H1 (cell line): ENCODE data around the gene ZNF513. TPM values are rescaled to one million over a fixed set of nuclear protein-coding genes. Genes with fewer than 3 reads are reported as not detected.

Experiments used
- CTBP2 ChIP-seq: IDR thresholded peaks from 2 replicates; pipeline ENCODE4 v1.7.0; 2011; ENCODE audit warnings: borderline replicate concordance, mild to moderate bottlenecking, moderate library complexity, mixed read lengths, low read length; ENCODE audit not compliant: insufficient read depth, insufficient read length
- GABPA ChIP-seq: IDR thresholded peaks from 2 replicates; pipeline ENCODE4 v1.6.1; 2011; ENCODE audit warnings: mild to moderate bottlenecking, low read length, moderate library complexity, borderline replicate concordance; ENCODE audit not compliant: insufficient read depth
- GTF2F1 ChIP-seq: IDR thresholded peaks from 2 replicates; pipeline ENCODE4 v1.6.1; 2012; ENCODE audit warnings: low read depth, low read length, improper control_type of control experiment, borderline replicate concordance
- POLR2AphosphoS5 ChIP-seq: IDR thresholded peaks from 2 replicates; pipeline ENCODE4 v1.6.1; 2011; ENCODE audit warnings: low read depth, low read length
- RXRA ChIP-seq: IDR thresholded peaks from 2 replicates; pipeline ENCODE4 v1.6.1; 2011; ENCODE audit warnings: low read depth, mild to moderate bottlenecking, low read length, moderate library complexity; ENCODE audit not compliant: insufficient read depth
- SAP30 ChIP-seq: fragments of 300-600 bp; sonication (generic); IDR thresholded peaks from 2 replicates; pipeline ENCODE4 v1.7.1; 2012; ENCODE audit warnings: low read length, moderate library complexity, mild to moderate bottlenecking, inconsistent platforms; ENCODE audit not compliant: insufficient read depth, insufficient replicate concordance
- TCF12 ChIP-seq: IDR thresholded peaks from 2 replicates; pipeline ENCODE4 v1.6.1; 2011; ENCODE audit warnings: low read depth, mild to moderate bottlenecking, low read length
- polyA plus RNA-seq, 7 experiments: library from polyadenylated mRNA; depleted of rRNA in 3 of 7; stranded (reverse) in 5 of 7; unstranded in 2 of 7; fragments of >200 nt in 5 of 7; fragments of 200-250 nt in 2 of 7; gene quantifications; 1 replicate in 5 of 7; 2 replicates in 1 of 7; 4 replicates in 1 of 7; pipeline versions ENCODE4 v1.2.1 to v1.2.3, GENCODE V29; 2011 to 2013; ENCODE audit warnings: missing spikeins in 2 of 7, mixed read lengths in 2 of 7
- total RNA-seq: library from RNA; stranded (reverse); fragmentation: NEBNext Ultra II Directional; extraction: Animal tissue kit (Norgen Biotek cat#: 25700); gene quantifications from 2 replicates; pipeline ENCODE4 v1.2.1, GENCODE V29; 2021

Gene ZNF513
- total and polyA plus RNA-seq, 2 of the 8 experiments (the other 6 are each of a cell fraction or from before 2014, with no cell fraction given), result 17.3 to 29.5 TPM

DNA sequence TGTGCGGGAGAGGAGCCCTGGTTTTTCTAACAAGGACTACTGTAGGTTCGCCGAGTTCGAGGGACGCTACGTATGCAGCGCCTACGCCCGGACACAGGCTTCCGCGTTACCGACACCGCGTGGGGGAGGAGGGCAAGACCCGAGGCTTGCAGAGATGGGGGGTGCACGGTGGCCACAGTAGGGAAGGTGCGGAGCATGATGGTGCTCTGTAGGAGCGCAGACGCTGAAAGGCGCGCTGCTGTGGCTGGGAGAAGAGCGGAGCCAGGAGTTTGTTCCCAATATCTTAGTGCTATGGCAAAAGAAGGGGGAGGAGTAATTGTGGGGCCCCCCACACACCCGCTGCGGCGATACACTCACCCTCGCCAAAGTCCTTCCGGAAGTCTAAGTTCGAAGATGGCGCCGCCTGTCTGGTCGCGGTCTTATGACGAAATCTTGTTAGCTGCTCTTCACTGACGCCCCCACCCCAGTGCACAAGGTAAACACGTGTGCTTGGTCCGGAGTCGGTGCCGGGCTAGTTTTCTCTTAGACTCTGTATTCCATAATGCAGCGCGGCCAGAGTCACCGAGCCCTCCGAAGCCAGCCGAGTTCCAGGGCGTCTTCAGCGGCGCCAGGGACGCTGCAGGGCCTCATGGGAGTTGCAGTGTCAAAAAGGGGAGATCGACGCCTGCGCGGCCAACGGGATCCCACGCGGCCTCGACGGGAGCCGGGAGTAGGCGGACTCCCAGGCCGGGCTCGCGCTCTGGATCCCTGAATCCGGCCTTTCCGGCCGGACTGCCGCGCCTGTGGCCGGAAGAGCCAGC is 24.0 kb downstream of the ZNF513 start, which contains the start of gene GTF3C2 (continued):
- TF ChIP-seq SAP30 (peak; percentile 53), GABPA (no peak), RXRA (no peak), POLR2AphosphoS5 (peak; percentile 87), GTF2F1 (peak; percentile 25; the same call in 1 of the 2 replicates), TCF12 (no peak), CTBP2 (no peak)
